CD1c-positive myeloid dendritic cell (primary cell): ENCODE results near the gene RABAC1.
"Not testable (repeated sequence)": the region's sequence is repeated elsewhere in the genome, so short reads cannot be mapped to it uniquely, and the experiment has no call there.

Experiments used
- DNase-seq: peaks from one replicate; pipeline ENCODE4 v3.0.0-alpha.2; 2016; ENCODE audit errors: extremely low spot score

RABAC1 gene

GRCh38 chr19:41959056-41960053 lies at the start of gene RABAC1:
TSS of gene RABAC1 (minus strand) at chr19:41959321. CDS start at chr19:41959292, 29 bp downstream.
- peak; percentile 86 for DNase-seq

GRCh38 chr19:42006569-42006968 lies 47.4 kb upstream of the RABAC1 start:
- no peak for DNase-seq

GRCh38 chr19:42005504-42005903 lies 46.4 kb upstream of the RABAC1 start:
- DNase-seq: no peak

GRCh38 chr19:42003506-42004294 lies 44.6 kb upstream of the RABAC1 start:
- DNase-seq: no peak

GRCh38 chr19:41999878-42000208 lies 40.7 kb upstream of the RABAC1 start:
- DNase-seq: no peak

GRCh38 chr19:41999071-41999877 lies 40.2 kb upstream of the RABAC1 start:
- no peak for DNase-seq

- peak; percentile 42 for DNase-seq
Observed at GRCh38 chr19:41998246-41999020, 39.3 kb upstream of the RABAC1 start.

GRCh38 chr19:41997851-41998229 lies 38.7 kb upstream of the RABAC1 start:
- no peak for DNase-seq

- DNase-seq: peak; percentile 57
Observed at GRCh38 chr19:41997121-41997850, 38.2 kb upstream of the RABAC1 start.

GRCh38 chr19:41995959-41996797 lies 37.1 kb upstream of the RABAC1 start:
- no peak for DNase-seq

GRCh38 chr19:41994994-41995958 lies 36.2 kb upstream of the RABAC1 start:
- no peak for DNase-seq

- DNase-seq: peak; percentile 10
Observed at GRCh38 chr19:41994521-41994971, 35.4 kb upstream of the RABAC1 start.

GRCh38 chr19:41993612-41994483 lies 34.7 kb upstream of the RABAC1 start, which contains the start of gene ATP1A3:
TSS of gene ATP1A3 (minus strand) at chr19:41994230. CDS start at chr19:41994076, 154 bp downstream.
- peak; percentile 62 for DNase-seq

- not testable (repeated sequence) for DNase-seq
Observed at GRCh38 chr19:41991925-41992569, 32.9 kb upstream of the RABAC1 start.

GRCh38 chr19:41991025-41991424 lies 31.9 kb upstream of the RABAC1 start:
- DNase-seq: no peak

GRCh38 chr19:41990615-41991014 lies 31.5 kb upstream of the RABAC1 start:
- DNase-seq: no peak
